H1 (cell line): ENCODE measurements around the gene KMT5C. TPM values are rescaled to one million over a fixed set of nuclear protein-coding genes. Genes with fewer than 3 reads are reported as not detected.

ENCODE experiments used
- CEBPB ChIP-seq: IDR thresholded peaks from 2 replicates; pipeline ENCODE4 v1.6.1; 2012; ENCODE audit warnings: low read depth, low read length
- polyA plus RNA-seq, 7 experiments: library from polyadenylated mRNA; depleted of rRNA in 3 of 7; stranded (reverse) in 5 of 7; unstranded in 2 of 7; fragments of >200 nt in 5 of 7; fragments of 200-250 nt in 2 of 7; gene quantifications; 1 replicate in 5 of 7; 2 replicates in 1 of 7; 4 replicates in 1 of 7; pipeline versions ENCODE4 v1.2.1 to v1.2.3, GENCODE V29; 2011 to 2013; ENCODE audit warnings: missing spikeins in 2 of 7, mixed read lengths in 2 of 7
- total RNA-seq: library from RNA; stranded (reverse); fragmentation: NEBNext Ultra II Directional; extraction: Animal tissue kit (Norgen Biotek cat#: 25700); gene quantifications from 2 replicates; pipeline ENCODE4 v1.2.1, GENCODE V29; 2021
- TF ChIP-seq, protein P1 (sequence below): fragments of 300-600 bp; sonication (generic); IDR thresholded peaks from 2 replicates; pipeline ENCODE4 v1.7.1; 2012; ENCODE audit warnings: low read length, moderate library complexity, mild to moderate bottlenecking, inconsistent platforms; ENCODE audit not compliant: insufficient replicate concordance

KMT5C gene
- total and polyA plus RNA-seq, 2 of the 8 experiments (the other 6 are each of a cell fraction or from before 2014, with no cell fraction given): 24.9 to 31.5 TPM

- TF ChIP-seq, protein P1, sequence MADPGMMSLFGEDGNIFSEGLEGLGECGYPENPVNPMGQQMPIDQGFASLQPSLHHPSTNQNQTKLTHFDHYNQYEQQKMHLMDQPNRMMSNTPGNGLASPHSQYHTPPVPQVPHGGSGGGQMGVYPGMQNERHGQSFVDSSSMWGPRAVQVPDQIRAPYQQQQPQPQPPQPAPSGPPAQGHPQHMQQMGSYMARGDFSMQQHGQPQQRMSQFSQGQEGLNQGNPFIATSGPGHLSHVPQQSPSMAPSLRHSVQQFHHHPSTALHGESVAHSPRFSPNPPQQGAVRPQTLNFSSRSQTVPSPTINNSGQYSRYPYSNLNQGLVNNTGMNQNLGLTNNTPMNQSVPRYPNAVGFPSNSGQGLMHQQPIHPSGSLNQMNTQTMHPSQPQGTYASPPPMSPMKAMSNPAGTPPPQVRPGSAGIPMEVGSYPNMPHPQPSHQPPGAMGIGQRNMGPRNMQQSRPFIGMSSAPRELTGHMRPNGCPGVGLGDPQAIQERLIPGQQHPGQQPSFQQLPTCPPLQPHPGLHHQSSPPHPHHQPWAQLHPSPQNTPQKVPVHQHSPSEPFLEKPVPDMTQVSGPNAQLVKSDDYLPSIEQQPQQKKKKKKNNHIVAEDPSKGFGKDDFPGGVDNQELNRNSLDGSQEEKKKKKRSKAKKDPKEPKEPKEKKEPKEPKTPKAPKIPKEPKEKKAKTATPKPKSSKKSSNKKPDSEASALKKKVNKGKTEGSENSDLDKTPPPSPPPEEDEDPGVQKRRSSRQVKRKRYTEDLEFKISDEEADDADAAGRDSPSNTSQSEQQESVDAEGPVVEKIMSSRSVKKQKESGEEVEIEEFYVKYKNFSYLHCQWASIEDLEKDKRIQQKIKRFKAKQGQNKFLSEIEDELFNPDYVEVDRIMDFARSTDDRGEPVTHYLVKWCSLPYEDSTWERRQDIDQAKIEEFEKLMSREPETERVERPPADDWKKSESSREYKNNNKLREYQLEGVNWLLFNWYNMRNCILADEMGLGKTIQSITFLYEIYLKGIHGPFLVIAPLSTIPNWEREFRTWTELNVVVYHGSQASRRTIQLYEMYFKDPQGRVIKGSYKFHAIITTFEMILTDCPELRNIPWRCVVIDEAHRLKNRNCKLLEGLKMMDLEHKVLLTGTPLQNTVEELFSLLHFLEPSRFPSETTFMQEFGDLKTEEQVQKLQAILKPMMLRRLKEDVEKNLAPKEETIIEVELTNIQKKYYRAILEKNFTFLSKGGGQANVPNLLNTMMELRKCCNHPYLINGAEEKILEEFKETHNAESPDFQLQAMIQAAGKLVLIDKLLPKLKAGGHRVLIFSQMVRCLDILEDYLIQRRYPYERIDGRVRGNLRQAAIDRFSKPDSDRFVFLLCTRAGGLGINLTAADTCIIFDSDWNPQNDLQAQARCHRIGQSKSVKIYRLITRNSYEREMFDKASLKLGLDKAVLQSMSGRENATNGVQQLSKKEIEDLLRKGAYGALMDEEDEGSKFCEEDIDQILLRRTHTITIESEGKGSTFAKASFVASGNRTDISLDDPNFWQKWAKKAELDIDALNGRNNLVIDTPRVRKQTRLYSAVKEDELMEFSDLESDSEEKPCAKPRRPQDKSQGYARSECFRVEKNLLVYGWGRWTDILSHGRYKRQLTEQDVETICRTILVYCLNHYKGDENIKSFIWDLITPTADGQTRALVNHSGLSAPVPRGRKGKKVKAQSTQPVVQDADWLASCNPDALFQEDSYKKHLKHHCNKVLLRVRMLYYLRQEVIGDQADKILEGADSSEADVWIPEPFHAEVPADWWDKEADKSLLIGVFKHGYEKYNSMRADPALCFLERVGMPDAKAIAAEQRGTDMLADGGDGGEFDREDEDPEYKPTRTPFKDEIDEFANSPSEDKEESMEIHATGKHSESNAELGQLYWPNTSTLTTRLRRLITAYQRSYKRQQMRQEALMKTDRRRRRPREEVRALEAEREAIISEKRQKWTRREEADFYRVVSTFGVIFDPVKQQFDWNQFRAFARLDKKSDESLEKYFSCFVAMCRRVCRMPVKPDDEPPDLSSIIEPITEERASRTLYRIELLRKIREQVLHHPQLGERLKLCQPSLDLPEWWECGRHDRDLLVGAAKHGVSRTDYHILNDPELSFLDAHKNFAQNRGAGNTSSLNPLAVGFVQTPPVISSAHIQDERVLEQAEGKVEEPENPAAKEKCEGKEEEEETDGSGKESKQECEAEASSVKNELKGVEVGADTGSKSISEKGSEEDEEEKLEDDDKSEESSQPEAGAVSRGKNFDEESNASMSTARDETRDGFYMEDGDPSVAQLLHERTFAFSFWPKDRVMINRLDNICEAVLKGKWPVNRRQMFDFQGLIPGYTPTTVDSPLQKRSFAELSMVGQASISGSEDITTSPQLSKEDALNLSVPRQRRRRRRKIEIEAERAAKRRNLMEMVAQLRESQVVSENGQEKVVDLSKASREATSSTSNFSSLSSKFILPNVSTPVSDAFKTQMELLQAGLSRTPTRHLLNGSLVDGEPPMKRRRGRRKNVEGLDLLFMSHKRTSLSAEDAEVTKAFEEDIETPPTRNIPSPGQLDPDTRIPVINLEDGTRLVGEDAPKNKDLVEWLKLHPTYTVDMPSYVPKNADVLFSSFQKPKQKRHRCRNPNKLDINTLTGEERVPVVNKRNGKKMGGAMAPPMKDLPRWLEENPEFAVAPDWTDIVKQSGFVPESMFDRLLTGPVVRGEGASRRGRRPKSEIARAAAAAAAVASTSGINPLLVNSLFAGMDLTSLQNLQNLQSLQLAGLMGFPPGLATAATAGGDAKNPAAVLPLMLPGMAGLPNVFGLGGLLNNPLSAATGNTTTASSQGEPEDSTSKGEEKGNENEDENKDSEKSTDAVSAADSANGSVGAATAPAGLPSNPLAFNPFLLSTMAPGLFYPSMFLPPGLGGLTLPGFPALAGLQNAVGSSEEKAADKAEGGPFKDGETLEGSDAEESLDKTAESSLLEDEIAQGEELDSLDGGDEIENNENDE: no peak
- TF ChIP-seq CEBPB: peak; percentile 77
Observed at GRCh38 chr19:55391702-55392615, 52.3 kb downstream of the KMT5C start (continued).
